ENCODE data around the gene AADACL3.
"Not testable (repeated sequence)": the region's sequence is repeated elsewhere in the genome, so short reads cannot be mapped to it uniquely, and the experiment has no call there.

AADACL3 gene, protein sequence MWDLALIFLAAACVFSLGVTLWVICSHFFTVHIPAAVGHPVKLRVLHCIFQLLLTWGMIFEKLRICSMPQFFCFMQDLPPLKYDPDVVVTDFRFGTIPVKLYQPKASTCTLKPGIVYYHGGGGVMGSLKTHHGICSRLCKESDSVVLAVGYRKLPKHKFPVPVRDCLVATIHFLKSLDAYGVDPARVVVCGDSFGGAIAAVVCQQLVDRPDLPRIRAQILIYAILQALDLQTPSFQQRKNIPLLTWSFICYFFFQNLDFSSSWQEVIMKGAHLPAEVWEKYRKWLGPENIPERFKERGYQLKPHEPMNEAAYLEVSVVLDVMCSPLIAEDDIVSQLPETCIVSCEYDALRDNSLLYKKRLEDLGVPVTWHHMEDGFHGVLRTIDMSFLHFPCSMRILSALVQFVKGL

DNA sequence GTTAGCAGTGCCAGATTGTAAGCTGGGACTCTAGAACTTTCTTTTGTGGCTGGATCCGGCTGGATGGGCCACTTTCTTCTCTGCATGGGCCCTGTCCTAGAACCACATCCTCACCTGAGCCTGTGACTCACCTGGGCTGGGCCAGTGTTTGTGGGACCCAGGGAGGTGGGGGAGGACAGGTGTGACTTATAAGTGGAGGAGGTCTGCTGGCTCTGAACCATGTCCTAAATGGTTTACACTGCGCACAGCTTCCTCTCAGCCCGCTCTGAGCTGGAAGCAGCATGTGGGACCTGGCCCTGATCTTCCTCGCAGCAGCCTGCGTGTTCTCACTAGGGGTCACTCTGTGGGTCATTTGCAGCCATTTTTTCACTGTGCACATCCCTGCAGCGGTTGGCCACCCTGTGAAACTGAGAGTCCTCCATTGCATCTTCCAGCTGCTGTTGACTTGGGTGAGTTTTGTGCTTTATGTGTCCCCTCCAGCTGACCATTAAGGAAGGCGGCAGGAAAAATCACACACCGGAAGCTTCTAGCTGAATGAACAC lies at the start of gene AADACL3:
Gene AADACL3, plus strand, starts transcription at position 215 of the 542 bp plus-strand sequence. Its CDS starts 67 bp downstream, at position 282.
- no peak for DNase-seq (ENCODE audit: low read depth)

DNA sequence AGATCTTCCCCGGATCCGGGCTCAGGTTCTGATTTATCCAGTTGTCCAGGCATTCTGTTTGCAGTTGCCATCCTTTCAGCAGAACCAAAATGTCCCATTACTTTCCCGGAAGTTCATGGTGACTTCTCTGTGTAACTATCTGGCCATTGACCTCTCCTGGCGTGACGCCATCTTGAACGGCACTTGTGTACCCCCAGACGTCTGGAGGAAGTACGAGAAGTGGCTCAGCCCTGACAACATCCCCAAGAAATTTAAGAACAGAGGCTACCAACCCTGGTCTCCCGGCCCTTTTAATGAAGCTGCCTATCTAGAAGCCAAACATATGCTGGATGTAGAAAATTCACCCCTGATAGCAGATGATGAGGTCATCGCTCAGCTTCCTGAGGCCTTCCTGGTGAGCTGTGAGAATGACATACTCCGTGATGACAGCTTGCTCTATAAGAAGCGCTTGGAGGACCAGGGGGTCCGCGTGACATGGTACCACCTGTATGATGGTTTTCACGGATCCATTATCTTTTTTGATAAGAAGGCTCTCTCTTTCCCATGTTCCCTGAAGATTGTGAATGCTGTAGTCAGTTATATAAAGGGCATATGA lies 49.7 kb upstream of the AADACL3 start:
- DNase-seq (ENCODE audit: low read depth): peak; percentile 26

DNA sequence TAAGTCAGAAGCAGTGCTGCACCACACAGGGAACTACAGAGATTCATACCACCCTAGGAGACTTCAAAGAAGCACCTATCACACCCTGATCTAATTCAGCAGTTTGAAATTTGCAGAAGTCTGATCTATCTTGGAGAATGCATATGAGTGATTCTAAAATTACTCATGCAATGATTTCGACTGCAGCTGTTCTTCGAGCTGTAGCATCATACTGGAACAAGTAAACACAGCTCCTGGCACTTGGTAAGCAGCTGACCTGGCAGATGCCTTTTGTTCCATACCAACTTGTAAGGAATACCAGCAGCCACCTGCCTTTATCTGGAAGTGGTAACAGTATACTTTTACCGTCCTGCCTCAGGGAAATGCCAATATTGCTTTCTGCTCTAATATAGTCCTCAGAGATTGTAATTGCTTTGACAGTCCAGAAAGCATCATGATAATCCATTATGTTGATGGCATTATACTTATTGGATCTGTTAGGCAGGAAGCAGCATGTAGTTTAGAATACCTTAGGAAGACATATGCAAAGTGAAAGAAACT lies 46.3 kb upstream of the AADACL3 start:
- DNase-seq (ENCODE audit: low read depth): peak; percentile 7

DNA sequence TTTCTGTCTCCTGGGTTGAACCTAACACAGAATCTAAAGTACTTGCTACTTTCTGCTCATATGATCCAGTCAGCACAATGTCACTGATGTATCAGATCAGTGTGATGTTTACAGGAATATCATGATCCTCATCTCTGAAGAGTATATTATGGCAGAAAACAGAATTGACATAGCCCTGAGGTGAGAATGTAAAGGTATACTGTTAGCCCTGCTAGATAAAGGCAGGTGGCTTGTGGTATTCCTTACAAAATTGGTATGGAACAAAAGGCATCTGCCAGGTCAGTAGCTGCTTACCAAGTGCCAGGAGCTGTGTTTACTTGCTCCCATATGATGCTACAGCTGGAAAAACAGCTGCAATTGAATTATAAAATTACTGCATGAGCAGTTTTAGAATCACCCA lies 41.6 kb upstream of the AADACL3 start:
- no peak for DNase-seq (ENCODE audit: low read depth)

DNA sequence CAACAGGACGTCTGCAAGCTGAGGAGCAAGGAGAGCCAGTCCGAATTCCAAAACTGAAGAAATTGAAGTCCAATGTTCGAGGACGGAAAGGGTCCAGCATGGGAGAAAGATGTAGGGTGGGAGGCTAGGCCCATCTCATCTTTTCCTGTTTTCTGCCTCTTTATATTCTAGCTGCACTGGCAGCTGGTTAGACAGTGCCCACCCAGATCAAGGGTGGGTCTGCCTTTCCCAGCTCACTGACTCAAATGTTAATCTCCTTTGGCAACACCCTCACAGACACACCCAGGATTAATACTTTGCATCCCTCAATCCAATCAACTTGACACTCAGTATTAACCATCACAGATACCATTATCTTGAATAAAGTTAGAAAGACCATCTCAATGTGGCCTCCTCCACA lies 39.8 kb upstream of the AADACL3 start:
- DNase-seq (ENCODE audit: low read depth): not testable (repeated sequence)

DNA sequence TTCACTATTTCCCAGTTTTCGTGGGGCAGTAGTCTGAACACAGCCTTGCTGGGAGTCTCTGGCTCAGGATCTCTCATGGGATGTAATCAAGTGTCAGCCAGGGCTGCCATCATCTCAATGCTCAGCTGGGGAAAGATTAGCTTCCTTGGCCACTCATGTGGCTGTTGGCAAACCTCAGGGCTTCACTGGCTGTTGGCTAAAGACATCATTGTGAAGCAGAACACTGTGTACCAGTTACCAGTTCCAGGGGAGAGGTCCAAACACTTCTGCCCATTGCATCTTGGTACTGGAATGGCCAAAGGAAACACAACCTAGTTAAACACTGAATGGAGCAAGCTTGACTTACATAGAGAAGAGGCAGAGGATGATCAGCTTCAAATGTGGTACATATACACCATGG lies 38.3 kb upstream of the AADACL3 start:
- DNase-seq (ENCODE audit: low read depth): no peak

DNA sequence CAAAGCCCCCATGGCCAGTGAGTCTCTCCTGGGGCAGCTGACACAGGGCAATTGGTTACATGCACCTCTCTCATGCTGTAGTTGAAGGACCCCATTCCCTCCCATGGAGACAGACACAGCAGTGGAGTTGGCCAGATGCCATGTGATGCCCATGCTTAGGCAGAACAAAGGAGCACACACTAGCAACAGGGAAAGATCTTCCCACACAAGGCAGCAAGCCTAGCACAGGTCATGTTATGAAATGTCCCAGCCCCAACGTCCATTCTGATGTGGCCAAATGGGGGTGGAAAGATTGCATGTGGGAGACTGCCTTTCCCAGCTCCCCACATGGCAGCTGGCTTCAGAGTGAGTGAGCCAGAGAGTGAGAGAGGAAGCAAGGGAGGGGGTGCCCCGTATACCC lies 37.6 kb upstream of the AADACL3 start:
- no peak for DNase-seq (ENCODE audit: low read depth)

DNA sequence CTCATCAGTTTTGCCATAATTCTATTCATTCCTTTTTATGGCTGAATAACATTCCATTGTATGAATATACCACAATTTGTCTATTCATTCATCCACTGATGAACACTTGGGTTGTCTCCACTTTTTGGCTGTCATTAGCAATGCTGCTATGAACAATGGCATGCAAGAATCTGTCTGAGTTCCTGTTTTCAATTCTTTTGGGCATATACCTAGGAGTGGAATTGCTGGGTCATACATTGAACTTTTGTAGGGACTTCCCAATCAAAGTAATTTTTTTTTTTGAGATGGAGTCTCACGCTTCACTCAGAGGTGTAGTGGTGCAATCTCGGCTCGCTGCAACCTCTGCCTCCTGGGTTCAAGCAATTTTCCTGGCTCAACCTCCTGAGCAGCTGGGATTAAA lies 37.1 kb upstream of the AADACL3 start:
- no peak for DNase-seq (ENCODE audit: low read depth)

DNA sequence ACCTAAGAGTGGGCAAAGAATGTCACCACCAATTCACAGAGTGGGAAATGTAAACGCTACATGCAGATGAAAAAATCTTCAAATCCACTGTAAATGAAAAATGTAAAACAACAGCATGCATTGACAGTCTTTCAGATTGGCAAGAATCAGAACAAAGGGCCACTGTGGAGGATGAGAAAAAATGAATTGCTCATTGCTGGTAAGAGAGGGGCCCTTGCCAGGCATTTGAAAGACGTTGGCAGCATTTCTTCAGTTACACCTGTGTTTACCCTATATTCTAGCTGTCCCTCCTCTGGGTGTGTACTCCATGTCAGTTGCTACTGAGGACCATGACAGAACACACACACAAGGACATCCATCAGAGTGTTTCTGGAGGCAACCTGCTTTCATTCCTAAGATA lies 25.8 kb upstream of the AADACL3 start:
- DNase-seq (ENCODE audit: low read depth): no peak

DNA sequence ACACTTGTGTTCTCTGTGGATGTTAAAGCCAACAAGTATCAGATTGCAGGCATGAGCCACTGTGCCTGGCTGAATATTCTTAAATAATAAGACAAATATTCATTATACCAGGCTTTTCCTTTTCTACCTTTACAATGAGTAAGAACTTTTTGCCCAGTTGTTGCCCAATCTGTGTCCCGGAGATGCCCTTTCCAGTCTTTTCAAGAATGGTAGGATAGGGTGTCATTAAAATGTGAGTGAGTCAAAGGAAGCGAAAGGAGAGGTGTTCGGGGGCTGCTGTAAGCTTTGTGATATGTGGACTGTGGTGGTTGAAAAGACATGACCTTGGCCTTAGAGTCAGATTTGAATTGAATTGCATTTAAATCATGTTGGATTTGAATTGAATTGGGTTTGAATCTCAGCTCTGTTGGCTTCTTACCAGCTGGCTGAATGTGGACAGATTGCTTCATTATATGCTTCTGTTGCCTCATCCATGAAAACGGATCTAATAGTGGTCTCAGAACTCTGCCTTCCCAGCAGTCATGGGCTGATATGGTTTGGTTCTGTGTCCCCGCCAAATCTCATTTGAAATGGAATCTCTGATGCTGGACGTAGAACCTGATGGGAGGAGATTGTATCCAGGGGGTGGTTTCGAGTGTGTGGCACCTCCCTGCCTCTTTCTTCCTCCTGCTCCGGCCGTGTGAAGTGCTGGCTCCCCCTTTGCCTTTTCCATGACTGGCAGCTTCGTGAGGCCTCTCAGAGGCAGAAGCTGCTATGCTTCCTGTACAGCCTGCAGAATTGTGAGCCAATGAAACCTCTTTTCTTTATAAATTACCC lies 22.7 kb upstream of the AADACL3 start:
- no peak for DNase-seq (ENCODE audit: low read depth)

DNA sequence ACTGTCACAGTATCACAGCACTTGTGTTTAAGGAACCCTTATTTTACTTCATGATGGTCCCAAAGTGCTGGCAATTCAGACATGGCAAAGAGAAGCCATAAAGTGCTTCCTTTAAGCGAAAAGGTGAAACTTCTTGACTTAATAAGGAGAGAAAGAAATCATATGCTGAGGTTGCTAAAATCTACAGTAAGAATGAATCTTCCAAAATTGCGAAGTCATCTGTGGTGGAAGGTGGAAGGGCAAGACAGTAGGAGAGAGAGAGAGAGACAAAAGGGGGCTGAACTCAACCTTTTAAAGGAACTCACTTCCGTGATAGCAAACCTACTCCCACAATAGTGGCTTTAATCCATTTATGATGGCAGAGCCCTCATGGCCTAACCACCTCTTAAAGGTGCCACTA lies 19.3 kb upstream of the AADACL3 start:
- no peak for DNase-seq (ENCODE audit: low read depth)

DNA sequence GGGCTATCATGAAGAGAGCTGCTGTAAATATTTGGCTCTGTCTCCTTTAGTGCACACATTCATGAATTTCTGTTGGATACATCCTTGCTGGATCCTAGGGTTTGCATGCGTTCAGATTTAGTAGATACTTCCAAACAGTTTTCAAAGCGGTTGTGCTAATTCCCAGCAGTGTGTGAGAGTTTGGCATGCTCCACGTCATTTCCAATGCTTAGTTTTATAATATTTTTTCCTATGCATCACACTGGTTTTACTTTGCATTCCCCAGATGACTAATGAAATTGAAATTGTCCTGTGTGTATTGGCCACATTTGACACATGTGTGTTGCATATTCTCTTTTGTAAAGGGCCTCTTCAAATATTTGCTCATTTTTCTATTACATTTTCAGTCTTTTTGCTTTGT lies 18.5 kb upstream of the AADACL3 start:
- DNase-seq (ENCODE audit: low read depth): no peak

DNA sequence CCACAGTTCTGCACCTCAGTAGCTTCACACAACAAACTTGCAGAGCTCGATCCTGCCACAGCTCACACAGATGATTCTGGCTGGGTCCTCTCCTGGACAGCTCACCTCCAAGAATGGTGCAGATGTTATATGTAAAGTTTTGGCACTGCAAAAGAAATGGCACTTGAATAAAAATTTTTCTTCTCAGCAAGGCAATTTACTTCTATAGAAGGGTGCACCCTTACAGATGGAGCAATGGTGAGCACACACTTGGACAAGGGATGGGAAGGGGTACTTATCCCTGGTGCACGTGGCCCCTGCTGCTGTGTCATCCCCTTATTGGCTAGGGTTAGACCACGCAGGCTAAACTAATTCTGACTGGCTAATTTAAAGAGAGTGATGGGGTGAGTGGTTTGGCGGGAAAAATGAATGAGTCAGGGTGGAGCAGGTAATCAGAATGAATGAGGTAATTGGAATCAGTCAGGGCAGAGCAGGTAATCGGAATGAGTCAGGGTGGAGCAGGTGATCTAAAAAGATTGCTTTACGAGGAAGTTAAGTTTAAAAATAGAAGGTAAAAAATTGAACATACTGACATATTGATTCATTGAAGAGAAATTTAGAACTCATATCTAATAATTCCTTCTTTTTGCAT lies 12.0 kb upstream of the AADACL3 start:
- no peak for DNase-seq (ENCODE audit: low read depth)

DNA sequence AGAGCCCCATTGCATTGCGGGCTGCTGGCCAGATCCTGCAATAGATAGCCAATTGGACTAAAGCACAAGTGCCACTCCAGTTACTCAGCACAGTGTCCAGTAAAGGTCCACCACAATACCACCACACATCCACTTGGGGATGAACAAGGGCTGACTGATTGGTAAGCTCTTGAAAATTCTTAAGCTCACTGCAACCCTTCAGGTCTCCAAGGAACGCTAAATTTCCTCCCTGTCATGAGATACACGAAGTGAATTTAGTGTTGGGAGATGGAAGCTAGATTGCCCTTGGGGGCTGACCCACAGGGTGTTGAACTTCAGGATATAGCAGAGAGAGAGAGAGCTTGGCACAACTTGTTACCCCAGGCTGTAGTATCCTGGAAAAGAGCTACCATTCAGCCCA lies 9.8 kb upstream of the AADACL3 start:
- no peak for DNase-seq (ENCODE audit: low read depth)

DNA sequence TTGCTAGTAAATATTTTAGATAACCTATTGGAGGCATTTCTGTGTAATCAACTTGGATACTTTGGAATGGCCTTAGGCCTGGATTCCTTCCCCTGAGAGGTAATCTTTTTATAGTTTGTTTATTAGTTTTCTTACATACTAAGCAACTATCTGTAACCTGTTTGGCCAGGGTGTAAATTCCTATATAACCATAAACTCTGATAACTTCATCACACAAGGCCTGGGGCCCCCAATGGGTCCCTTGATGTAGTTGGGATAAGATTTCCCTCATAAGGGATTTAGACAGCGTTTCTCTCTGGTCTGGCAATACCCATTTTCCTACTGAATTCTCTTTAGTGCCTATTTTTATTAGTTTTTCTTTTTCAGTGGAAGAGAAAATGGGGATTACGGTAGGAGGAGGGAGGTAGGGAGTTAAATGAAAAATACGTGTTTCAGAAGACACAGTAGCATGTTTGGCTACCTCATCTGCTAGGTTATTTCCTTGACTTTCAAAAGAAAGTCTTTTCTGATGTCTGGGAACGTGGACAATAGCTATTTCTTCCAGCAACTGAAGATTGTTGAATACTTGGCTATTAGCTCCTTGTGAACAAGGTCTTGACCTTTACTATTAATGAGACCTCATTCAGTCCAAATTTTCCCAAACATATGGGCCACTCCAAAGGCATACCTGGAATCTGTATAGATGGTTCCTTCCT lies 7.4 kb upstream of the AADACL3 start:
- DNase-seq (ENCODE audit: low read depth): no peak

DNA sequence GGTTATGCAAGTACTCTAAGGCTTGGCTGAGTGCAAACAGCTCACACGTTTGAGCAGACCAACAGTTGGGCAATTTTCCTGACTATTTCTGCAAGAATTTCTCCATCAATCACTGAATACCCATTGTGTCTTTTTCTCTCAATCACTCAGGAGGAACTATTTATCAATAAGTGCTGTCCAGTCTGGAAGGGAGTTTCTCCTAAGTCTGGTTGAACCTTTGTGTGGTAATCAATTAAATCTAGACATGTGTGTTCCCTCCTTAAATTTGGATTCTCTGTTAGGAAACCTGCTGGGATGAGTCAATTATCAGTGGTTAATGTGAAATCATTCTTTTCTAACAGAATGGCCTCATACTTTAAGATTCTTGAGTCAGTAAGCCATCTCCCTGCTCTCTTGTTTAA lies 6.8 kb upstream of the AADACL3 start:
- DNase-seq (ENCODE audit: low read depth): peak; percentile 27

DNA sequence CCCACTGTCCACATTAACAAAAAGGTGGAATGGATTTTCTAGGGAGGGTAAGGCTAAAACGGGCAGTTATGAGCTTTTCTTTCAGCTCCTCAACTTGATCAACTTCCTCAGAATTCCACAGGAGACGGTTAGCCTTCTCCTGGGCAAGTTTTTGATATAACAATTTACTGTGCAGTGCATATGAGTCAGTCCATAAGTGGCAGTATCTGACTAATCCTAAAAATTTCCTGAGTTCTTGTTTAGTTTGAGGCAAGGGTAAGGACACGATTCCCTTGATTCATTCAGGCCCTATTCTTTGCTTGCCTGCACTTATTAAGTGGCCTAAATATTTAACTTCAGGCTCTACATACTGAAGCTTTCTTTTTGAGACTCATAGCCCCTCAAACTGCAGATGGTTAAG lies 6.2 kb upstream of the AADACL3 start:
- no peak for DNase-seq (ENCODE audit: low read depth)

DNA sequence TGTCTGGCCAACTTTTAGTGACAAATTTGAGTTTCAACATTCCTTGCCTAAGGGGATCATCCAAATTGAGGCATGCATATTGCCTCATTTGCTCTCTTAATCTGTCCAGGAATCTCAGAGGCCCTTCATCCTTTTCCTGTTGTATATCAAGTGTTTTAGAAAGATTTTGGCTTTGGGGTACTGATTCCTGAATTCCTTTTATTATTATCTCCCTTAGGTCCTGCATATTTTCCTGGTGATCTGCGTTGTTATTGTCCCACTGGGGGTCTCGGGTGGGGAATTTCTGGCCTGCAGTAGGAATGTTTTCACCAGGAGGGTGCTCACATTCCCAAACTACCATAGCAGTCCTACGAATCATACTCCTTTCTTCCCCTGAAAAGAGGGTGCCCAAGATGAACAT lies 4.4 kb upstream of the AADACL3 start:
- DNase-seq (ENCODE audit: low read depth): no peak

DNA sequence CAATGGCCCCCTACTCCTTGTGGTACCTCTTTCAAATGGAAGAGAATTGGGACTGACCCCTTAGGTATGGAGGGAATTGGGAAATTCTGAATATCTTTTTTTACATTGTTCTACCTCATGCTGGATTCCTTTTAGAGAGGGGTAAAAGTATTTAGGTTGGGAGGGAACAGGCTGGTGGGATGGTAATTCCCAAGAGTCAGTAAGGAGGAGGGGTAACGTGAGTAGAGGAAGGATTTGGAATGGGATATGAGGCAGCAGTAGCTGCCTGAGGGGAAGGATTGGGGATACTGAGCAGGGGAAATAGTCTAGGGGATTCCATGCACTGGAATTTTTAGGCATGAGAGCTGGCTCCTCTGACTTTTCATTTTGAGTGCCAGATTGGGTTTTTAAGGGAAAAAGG lies 3.8 kb upstream of the AADACL3 start:
- DNase-seq (ENCODE audit: low read depth): no peak

DNA sequence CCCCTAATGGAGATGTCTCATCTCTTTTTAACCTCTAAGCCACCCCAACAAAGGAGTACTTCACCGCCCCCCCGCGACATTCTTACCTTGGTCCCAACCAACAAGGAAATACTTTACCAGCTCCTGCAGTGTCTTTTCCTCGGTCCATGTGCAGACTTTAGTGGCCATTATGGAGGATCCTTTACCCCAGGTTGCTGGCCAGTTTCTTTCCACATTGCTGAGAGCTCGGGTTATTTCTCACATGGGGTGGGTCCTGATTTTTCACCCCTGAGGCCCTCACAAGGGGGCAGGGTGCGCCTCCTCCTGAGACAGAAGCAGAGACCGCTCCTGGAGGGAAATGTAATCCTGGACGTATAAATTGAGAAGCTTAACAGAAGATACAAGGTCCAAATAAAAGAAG lies 3.0 kb upstream of the AADACL3 start:
- DNase-seq (ENCODE audit: low read depth): no peak

DNA sequence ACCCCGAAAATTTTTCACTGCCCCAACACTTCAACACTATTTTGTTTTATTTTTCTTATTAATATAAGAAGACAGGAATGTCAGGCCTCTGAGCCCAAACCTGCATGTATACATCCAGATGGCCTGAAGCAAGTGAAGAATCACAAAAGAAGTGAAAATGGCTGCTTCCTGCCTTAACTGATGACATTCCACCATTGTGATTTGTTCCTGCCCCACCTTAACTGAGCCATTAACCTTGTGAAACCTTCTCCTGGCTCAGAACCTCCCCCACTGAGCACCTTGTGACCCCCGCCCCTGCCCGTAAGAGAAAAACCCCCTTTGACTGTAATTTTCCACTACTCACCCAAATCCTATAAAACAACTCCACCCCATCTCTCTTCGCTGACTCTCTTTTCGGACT lies 2.3 kb upstream of the AADACL3 start:
- not testable (repeated sequence) for DNase-seq (ENCODE audit: low read depth)

Measured in amniotic epithelial cell (primary cell).